CD4-positive, alpha-beta T cell treated with Interleukin-15 for 4 hours (primary cell): ENCODE results near the gene CYREN.
A peak's percentile ranks its signal among the peaks of the same experiment; 100 is the strongest.
"Not testable (repeated sequence)": the region's sequence is repeated elsewhere in the genome, so short reads cannot be mapped to it uniquely, and the experiment has no call there.

Experiments used
- DNase-seq: peaks from one replicate; pipeline ENCODE4 v3.0.0-alpha.2; 2020; ENCODE audit warnings: low spot score

Gene CYREN

DNA sequence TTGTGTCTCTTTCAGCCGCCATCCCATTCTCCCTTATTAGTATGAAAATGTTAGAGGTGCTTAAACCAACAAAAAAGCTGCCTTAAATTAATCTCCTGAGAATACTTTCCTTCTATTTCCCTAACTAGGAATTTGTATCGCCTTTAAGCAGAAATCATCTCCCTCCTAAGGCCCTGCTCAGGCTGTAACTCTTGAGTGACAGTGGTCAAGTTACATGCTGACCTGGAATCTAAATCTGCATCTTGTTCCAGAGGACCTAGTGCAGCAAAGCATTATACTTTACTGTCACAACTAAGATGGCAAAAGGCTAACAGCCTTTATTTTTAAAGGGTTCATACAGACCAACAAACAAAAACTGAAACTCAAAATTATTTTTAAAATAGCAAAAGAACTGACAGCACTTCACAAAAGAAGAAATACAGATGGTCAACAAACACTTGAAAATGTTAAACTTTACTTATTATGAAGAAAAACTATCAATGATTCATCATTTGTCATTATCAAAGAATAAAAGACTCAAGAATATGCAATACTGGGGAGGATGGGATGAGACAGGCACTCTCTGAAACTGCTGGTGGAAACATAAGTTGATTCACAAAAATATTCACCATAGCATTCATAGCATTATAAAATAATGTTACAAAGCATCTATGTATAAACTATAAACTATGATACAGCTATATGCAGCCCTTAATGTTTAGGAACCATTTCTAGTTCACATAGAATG, 11.0 kb downstream of the CYREN start:
- DNase-seq: no peak

DNA sequence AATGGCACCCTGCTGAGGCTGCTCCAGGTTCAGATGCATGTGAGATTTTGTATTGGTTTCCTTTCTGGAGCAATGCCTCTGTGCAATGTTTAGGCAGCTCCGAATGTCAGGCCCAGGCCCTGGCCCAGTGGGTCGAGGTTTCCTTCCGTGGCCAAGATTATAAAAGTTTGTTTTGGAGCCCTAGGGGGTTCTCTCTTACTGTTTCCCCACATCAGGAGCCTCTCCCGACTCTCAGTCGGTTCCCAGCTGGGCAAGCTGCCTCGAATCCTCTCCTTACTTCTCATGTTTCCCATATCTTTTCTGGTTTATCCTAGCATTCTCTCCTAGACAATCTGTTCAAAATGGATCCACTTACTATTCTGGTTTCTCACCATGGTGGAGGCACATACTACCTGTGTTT, 11.6 kb downstream of the CYREN start:
- DNase-seq: no peak

DNA sequence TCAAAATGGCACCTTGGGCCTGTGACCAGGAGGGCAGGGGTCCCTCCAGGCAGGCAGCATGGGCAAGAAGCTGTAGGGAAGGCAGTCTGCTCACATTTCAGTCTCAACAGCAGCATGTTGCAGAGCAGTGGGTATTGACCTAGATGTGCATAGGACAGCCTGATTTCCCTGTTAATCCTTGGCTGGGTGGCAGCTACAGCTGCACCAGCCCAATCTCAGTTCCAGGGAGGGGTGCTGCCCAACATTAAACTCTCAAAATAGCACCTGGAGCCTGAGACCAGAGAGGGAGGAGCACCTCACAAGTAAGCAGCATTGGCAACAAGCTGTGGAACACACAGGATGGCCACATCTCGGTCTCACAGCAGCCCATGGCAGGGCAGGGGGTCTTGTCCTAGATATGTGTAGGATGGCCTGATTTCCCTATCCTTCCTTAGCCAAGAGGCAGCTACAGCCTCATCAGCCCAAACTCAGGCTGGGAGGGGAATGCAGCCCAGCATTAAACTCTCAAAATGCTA, 12.3 kb downstream of the CYREN start:
- no peak for DNase-seq

DNA sequence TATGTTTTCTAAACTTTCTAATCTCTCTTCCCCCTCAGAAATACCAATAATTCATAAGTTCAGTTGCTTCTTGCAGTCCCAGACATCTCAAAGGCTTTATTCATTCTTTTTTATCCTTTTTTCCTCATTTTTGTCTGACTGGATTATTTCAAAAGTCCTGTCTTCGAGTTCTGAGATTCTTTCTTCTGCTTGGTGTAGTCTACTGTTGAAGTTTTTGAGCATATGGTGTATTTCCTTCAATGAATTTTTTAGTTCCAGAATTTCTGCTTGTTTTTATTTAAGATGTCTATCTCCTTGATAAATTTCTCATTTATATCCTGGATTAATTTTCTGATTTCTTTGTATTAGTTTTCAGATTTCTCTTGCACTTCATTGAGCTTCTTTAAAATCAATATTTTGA, 14.2 kb downstream of the CYREN start:
- no peak for DNase-seq

DNA sequence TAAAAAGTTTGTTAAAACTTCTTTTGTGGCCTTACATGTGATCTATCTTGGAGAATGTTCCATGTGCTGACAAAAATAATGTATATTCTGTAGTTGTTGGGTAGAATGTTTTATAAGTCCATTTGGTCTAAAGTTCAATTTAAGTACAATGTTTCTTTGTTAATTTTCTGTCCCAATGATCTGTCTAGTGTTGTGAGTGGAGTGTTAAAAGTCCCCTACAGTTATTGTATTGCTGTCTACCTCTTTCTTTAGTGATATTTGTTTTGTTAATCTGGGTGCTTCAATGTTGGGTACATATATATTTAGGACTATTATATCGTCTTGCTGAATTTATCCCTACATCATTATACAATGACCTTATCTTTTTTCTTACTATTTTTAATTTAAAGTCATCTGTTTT, 15.8 kb downstream of the CYREN start:
- DNase-seq: no peak

DNA sequence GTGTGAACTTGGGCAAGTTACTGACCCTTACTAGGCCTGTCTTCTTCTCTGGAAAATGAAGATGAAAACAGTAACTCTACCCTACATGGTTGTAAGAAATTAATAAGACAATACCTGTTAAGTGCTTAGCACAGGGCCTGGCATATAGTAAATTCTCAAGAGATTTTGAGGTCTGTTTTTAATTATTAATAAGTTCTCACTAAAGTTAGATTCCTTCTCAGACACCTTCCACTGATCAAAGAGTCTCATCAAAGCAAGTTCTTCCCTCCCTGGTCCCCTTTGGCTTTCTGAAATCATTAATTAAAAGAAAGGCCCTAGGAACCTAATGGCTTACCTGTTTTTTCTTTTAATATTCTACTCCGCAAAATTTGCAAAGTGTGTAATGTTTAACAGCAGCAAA, 18.1 kb downstream of the CYREN start:
- no peak for DNase-seq

DNA sequence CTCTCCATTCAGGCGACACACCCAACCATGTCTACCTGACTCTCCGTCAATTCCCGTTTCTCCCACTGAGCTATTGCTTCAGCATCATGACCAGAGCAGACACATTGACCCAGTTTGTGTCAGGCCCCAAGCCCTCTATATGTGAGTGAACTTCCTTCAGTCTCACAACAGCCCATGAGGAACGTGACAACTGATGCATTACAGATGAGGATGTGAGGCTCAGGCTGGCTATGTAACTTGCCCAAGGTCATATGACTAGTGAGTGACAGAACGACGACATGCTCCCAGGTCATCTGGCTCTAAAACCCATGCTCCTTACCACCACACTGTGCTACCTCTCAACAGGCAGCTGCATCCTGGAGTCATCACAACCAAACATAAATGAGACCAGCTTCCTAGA, 19.0 kb downstream of the CYREN start:
- DNase-seq: no peak

DNA sequence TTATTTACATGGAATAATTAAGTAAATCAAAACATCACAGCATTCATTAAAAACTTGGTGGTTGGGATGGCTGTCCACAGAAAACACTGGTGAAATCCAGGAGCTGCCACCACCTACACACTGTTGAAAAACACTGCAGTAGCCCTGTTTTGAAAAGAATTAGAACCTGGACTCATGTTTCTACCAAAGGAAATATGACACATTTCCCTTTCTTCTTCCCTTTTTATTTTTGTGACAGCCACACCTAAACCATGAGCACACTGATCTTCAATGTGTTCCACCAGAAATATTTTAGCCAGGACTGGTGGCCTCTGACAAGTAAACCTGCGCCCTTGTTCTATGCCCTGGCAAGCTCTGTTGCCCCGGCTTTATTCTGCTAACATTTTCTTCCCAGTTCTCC, 19.4 kb downstream of the CYREN start:
- DNase-seq: no peak

DNA sequence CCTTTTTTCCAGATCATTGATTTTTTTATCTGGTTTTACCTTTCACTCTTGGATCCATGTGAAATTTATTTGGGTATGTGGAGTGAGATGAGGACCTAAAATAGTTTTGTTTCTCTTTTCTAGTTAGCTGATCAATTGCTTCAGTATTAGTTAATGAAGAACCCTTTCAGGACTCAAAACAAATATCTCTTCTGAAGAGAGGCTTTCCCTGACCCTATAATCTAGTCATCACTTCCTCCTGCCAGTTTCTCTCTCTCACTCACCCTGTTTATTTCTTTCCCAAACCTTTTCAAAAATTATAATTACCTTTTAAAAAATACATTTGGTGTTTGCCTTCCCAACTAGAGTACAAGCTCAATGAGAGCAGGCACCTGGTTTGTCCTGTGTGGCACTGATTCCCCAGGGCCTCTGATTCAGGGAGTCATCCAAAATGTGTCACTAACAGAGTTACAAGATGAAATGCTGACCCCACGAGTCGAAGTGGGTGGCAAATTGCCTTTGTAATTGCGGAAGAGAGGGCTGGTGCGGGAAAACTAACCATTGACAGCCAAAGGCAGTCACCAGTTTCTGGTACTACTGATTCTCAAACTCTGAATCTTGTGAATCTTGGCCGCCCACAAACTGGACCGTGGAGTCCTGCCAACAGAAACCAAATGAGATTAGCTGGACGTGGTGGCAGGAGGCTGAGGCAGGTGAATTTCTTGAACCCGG, 20.3 kb downstream of the CYREN start:
- no peak for DNase-seq

DNA sequence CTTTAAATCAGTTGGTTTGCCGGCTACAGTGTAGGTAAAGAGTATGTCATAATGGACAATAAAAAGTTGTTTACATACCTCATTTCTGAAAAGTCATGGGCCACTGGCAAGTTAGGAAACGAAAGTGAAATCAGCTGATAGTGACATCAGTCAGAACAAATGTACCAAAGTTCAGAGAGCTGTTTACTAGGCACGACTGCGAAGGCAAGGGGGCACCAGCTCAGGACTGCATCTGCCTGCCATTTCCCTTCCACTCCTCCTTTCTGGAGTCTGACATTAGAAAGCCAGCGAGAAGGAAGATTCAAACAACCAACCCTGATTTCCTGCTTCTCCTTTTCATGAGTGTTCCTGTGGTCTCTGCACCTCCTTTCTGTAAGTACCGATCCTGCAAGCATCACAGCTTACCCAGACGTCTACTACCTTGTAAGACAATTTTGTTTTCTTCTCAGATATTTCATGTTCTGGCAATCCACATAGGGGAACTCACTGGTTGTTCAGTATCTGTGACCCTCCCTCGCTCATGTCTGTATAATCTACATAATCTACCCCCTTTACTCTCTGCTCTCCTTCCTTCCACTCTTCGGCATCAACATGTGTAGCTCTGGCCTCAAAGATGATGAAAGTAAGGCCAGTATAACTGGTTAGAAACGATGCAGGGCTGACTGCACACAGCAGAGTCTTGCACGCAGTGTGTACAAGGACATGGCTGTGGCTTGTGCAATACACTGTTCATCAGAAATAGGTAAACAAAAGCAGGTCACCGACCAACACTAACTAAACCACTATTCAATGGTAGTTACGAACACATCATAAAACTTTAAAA, 22.4 kb downstream of the CYREN start, which contains the start of gene TMEM140:
TMEM140 (plus strand) TSS at position 174 of the 823 bp plus-strand sequence. CDS start 16,370 bp downstream, outside the sequence.
- DNase-seq: peak; percentile 73

DNA sequence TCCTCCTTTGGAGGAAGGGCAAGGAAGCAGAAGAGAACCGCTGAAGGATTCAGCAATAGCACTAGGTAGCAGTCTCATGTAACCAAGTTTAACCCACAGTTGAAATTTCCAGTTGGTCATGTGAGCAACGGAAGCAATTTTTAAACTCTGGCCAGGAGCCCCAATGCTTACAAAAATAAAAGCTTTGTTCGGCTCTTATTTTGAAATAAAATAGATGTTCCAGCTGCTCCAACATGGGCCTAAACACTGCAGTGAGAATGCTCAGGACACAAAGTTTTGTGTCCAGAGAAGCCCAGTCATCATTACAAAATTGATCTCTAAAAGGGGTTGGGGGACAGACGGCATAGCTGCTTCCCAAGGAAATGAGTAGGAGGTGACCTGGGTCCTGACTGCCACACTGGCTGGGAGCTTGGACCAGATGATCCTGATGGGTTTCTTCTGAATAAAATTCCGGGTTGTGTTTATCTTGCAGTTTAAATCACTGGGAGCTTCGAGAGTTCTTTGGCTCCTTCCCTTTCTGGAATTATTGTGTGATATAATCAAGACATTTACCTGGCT, 23.1 kb downstream of the CYREN start:
- DNase-seq: peak; percentile 30

DNA sequence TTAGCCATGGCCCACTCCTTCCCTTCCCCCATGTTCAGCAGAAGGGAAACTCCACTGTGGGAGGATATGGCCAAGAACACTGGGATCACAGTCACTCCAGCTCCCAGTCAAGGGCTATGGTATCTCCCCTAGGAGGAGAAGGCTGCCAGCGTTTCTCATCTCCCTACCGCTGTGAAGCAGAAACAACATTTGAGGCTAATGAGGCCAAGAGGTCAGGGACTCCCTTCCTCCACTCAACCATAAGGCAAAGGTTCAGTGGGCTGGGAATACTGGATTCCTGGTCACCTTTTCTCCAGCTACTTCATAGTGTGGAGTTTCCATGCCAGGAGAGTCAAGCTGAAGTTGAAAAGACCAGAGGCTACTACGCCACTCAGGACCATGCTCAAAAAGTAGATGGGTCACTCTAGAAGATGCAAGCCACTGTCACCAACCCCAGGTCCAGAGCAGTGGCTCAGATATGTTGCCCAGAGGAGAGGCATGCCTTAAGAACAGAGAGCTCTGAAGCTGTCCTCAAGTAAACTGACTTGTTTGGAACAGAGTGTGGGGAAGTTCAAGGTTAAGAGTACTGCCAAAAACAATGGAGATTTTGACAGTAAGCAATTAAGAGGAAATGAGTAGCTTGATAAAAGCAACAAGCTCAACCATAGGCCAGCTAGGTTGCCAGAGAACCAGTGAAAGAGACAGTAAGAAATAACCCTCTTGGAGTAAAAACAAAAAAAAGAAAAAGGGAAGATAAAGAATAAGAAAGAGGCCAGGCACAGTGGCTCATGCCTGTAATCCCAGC, 26.4 kb downstream of the CYREN start:
- DNase-seq: no peak

DNA sequence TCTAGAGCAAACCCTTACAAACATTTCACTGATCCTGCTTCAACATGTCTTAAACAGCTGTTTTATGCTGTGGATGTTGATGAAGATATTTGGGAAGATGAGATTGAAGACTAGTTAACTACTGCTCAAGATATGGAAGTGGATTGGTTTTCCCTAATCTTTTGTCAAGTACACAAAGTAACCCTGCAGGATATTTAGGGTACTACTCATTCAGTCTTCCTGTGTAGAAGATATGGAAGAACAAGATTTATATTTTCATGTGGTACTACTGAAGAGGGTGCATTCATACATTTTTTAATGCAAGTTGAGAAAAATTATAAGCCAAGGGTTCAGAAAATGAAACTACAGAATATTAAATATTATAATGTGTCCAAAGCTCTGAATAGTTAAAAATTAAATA, 40.9 kb downstream of the CYREN start:
- DNase-seq: no peak

DNA sequence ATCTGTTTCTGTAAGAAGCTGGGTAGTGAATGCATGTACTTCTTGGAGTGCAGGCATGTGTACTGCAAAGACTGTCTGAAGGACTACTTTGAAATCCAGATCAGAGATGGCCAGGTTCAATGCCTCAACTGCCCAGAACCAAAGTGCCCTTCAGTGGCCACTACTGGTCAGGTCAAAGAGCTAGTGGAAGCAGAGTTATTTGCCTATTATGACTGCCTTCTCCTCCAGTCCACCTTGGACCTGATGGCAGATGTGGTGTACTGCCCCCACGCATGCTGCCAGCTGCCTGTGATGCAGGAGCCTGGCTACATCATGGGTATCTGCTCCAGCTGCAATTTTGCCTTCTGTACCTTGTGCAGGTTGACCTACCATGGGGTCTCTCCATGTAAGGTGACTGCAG, 41.6 kb downstream of the CYREN start:
- no peak for DNase-seq

DNA sequence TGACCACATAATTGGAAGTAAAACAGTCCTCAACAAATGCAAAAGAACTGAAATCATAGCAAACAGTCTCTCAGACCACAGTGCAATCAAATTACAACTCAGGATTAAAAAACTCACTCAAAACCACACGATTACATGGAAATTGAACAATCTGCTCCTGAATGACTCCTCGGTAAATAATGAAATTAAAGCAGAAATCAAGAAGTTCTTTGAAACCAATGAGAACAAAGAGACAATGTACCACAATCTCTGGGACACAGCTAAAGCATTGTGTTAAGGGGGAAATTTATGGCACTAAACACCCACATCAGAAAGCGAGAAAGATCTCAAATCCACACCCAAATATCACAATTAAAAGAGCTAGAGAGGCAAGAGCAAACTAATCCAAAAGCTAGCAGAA, 45.9 kb downstream of the CYREN start:
- not testable (repeated sequence) for DNase-seq

DNA sequence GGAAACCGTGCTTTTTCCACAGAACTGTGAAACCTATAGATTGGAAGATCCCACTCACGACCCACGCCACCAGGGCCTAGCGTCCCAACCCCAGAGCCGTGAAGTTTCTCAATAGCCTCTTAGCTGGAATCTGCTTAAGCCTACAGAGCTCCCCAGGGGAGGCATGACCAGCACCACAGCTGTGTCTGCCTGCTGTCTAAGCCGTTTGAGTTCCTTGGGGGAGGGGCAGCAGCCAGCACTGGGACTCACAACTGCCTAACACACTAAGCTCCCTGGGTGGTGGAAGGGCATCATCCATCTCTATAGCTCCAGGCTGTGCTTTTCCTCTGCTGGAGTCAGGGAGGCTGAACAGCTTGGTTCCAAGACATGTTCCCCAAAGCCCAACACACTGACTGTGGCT, 48.6 kb downstream of the CYREN start:
- DNase-seq: no peak

DNA sequence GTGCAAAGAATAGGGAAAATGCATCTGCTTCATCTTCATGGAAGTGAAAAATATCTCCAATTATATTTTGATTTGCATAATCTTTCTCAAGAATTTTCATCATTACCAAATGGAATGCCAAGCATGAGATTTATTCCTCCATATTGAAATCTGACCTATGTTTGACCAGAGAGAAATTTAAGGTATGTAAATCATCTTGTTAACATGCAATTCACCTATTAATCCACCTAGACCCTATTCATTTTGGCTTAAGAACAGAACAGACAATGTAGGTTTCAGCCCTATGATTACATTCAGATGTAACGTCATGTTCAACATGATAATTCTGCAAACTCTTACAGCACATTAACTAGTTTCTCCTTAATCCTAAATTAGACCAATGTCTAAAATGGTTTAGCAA, 53.4 kb downstream of the CYREN start:
- no peak for DNase-seq
